SK-N-SH (cell line): ENCODE measurements around the gene PI3.

Experiments
- EP300 ChIP-seq, 2 experiments: IDR thresholded peaks; 2 replicates each; pipeline versions ENCODE4 v1.4.0 to v1.6.1; 2012; ENCODE audit warnings: borderline replicate concordance in 1 of 2, low read depth in 1 of 2, low read length in 1 of 2
- FOXM1 ChIP-seq: IDR thresholded peaks from 2 replicates; pipeline ENCODE4 v1.4.0; 2012; ENCODE audit warnings: low read depth, mild to moderate bottlenecking
- MAX ChIP-seq: IDR thresholded peaks from 2 replicates; pipeline ENCODE4 v1.4.0; 2012; ENCODE audit warnings: low read depth
- POLR2AphosphoS5 ChIP-seq: IDR thresholded peaks from 2 replicates; pipeline ENCODE4 v1.6.1; 2012; ENCODE audit warnings: low read depth, low read length
- RAD21 ChIP-seq: IDR thresholded peaks from 2 replicates; pipeline ENCODE4 v1.6.1; 2012; ENCODE audit warnings: mild to moderate bottlenecking, low read length
- REST ChIP-seq: IDR thresholded peaks from 2 replicates; pipeline ENCODE4 v1.6.1; 2012; ENCODE audit warnings: mild to moderate bottlenecking, low read depth, low read length, moderate library complexity
- TEAD4 ChIP-seq: IDR thresholded peaks from 2 replicates; pipeline ENCODE4 v1.4.0; 2012; ENCODE audit warnings: mild to moderate bottlenecking, borderline replicate concordance; ENCODE audit not compliant: insufficient read depth
- USF1 ChIP-seq: IDR thresholded peaks from 2 replicates; pipeline ENCODE4 v1.4.0; 2012; ENCODE audit warnings: low read depth, borderline replicate concordance
- YY1 ChIP-seq: IDR thresholded peaks from 2 replicates; pipeline ENCODE4 v1.4.0; 2012; ENCODE audit warnings: low read depth, mild to moderate bottlenecking
- TF ChIP-seq, protein P1 (sequence below): fragments of 200-600 bp; sonication (generic); IDR thresholded peaks from 2 replicates; pipeline ENCODE4 v1.6.1; 2017; ENCODE audit warnings: antibody characterized with exemption, mild to moderate bottlenecking, moderate library complexity

- TF ChIP-seq TEAD4 (no peak), MAX (no peak), EP300 (IDR thresholded peaks at IDR 0.05; ENCODE audit: borderline replicate concordance in 1 of 2, low read depth in 1 of 2, low read length in 1 of 2) (no peak), POLR2AphosphoS5 (no peak), REST (no peak), USF1 (no peak), YY1 (no peak), FOXM1 (no peak), RAD21 (no peak)
- TF ChIP-seq, protein P1, sequence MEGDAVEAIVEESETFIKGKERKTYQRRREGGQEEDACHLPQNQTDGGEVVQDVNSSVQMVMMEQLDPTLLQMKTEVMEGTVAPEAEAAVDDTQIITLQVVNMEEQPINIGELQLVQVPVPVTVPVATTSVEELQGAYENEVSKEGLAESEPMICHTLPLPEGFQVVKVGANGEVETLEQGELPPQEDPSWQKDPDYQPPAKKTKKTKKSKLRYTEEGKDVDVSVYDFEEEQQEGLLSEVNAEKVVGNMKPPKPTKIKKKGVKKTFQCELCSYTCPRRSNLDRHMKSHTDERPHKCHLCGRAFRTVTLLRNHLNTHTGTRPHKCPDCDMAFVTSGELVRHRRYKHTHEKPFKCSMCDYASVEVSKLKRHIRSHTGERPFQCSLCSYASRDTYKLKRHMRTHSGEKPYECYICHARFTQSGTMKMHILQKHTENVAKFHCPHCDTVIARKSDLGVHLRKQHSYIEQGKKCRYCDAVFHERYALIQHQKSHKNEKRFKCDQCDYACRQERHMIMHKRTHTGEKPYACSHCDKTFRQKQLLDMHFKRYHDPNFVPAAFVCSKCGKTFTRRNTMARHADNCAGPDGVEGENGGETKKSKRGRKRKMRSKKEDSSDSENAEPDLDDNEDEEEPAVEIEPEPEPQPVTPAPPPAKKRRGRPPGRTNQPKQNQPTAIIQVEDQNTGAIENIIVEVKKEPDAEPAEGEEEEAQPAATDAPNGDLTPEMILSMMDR, result no peak
These were observed 8.4 kb downstream of the PI3 start for GRCh38 chr20:45183084-45183483.
